T-cell (primary cell): ENCODE results near the gene FAM234A. TPM values are rescaled to one million over a fixed set of nuclear protein-coding genes. Genes with fewer than 3 reads are reported as not detected.

Source experiments
- ATAC-seq, 4 experiments: fragments of 200-7000 bp in 3 of 4; fragments of 150-1000 bp in 1 of 4; cut with Tn5 transposase; replicated peaks in 1 of 4; 1 replicate in 3 of 4; 2 replicates in 1 of 4; pipeline ENCODE4 v1.10.0; 2021; ENCODE audit warnings: moderate library complexity in 3 of 4, mild to moderate bottlenecking in 2 of 4, moderate number of reproducible peaks in 1 of 4
- CTCF ChIA-PET, 2 donors: fragments of 300-600 bp; sonication (Branson Sonifier 250); formaldehyde crosslinking; loops; one replicate each; lab custom pipeline; 2022; ENCODE audit warnings: antibody characterized with exemption in 2 of 2; lab: Charles Lee
- POLR2A ChIA-PET, 2 donors: fragments of 300-600 bp; sonication (Branson Sonifier 250); formaldehyde crosslinking; loops; one replicate each; lab custom pipeline; 2022; ENCODE audit warnings: antibody characterized with exemption in 2 of 2; lab: Charles Lee
- DNase-seq, 35 experiments: peaks; one replicate each; pipeline versions ENCODE4 v3.0.0 to v3.0.0-alpha.2; 2013 to 2023
- H3K27ac ChIP-seq: one replicate; pipeline ENCODE4 v1.5.1; 2013; ENCODE audit warnings: low read length
- H3K27me3 ChIP-seq, 2 experiments: replicated peaks in 1 of 2; 1 replicate in 1 of 2; 2 replicates in 1 of 2; pipeline versions ENCODE4 v1.6.1 to v1.7.0; 2013; ENCODE audit warnings: low read length in 1 of 2, mixed read lengths in 1 of 2; ENCODE audit not compliant: control insufficient read depth in 2 of 2, insufficient read depth in 2 of 2; ENCODE audit errors: extremely low read depth in 1 of 2
- H3K36me3 ChIP-seq, 2 donors: 1 replicate in 1 of 2; 2 replicates in 1 of 2; pipeline versions ENCODE4 v1.6.1 to v1.7.0; 2013; ENCODE audit warnings: low read length in 1 of 2; ENCODE audit not compliant: control insufficient read depth in 2 of 2, insufficient read depth in 1 of 2; ENCODE audit errors: extremely low read depth in 1 of 2
- H3K4me1 ChIP-seq, 2 experiments: 1 replicate in 1 of 2; 2 replicates in 1 of 2; pipeline versions ENCODE4 v1.6.1 to v1.7.0; 2013; ENCODE audit warnings: low read length in 2 of 2, mixed read lengths in 1 of 2; ENCODE audit not compliant: insufficient read depth in 2 of 2, control insufficient read depth in 1 of 2; ENCODE audit errors: extremely low read depth in 1 of 2
- H3K4me3 ChIP-seq, 2 donors: 1 replicate in 1 of 2; 2 replicates in 1 of 2; pipeline versions ENCODE4 v1.5.1 to v1.7.0; 2013; ENCODE audit warnings: mild to moderate bottlenecking in 2 of 2, low read length in 1 of 2, moderate library complexity in 1 of 2; ENCODE audit not compliant: control insufficient read depth in 1 of 2; ENCODE audit errors: extremely low read depth in 1 of 2
- H3K9me3 ChIP-seq: 2 replicates; pipeline ENCODE4 v1.7.0; 2013
- H3K27ac Mint-ChIP-seq, 2 donors: one replicate each; pipeline ENCODE4 v1.8.0; 2020 to 2021; ENCODE audit warnings: mild to moderate bottlenecking in 2 of 2, mixed read lengths in 2 of 2
- H3K27me3 Mint-ChIP-seq, 2 donors: one replicate each; pipeline ENCODE4 v1.8.0; 2021 to 2022; ENCODE audit warnings: mixed read lengths in 2 of 2
- H3K36me3 Mint-ChIP-seq: one replicate; pipeline ENCODE4 v1.8.0; 2021; ENCODE audit warnings: mixed read lengths
- H3K4me1 Mint-ChIP-seq, 3 donors: one replicate each; pipeline ENCODE4 v1.8.0; 2020 to 2022; ENCODE audit warnings: mixed read lengths in 3 of 3, mild to moderate bottlenecking in 1 of 3
- H3K4me3 Mint-ChIP-seq, 3 donors: one replicate each; pipeline ENCODE4 v1.8.0; 2020 to 2022; ENCODE audit warnings: mild to moderate bottlenecking in 3 of 3, mixed read lengths in 3 of 3, moderate library complexity in 3 of 3
- H3K9me3 Mint-ChIP-seq, 3 donors: one replicate each; pipeline ENCODE4 v1.8.0; 2020 to 2022; ENCODE audit warnings: mixed read lengths in 3 of 3
- WGBS: methylation state at CpG from one replicate; pipeline ENCODE4 v1.1.5; 2013; ENCODE audit warnings: missing lambda C conversion rate; ENCODE audit not compliant: insufficient coverage; 5-methylcytosine and 5-hydroxymethylcytosine counted together
- total RNA-seq, 35 experiments: library from RNA in 6 of 35; stranded (reverse) in 6 of 35; fragments of 120-200 nt in 1 of 35; gene quantifications; one replicate each; pipeline versions ENCODE4 v1.2.1 to v1.2.4 and lab custom pipeline; 2013 to 2026

Gene FAM234A
- total RNA-seq, 5 donors from 2014 or later (not counting 1 experiment from before 2014, with no cell fraction given) = 31.6 to 38.2 (median 36.1) TPM

DNA sequence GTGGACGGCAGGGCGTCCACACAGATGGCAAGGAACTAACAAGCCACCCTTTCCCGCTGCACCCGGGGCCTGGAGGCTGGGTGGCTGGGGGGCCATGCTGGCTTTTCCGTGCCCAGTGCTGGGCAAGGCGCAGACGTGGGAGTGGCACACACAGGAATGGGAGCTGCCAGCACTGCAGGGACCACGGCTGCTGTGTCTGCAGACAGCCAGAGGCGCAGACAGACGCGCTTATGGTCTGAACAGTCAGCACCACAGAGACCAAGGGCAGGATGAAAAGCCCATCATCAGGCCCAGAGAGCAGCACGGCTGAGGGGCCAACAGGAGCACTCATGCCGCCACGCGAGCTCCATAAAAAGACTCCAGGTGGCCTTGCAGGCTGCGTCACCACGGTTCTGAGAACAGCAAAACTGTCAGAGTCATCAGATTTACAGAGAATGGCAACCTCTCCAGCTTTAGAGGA, 72.3 kb downstream of the FAM234A start:
- Mint-ChIP-seq H3K27ac (no peak overlapping the region), H3K9me3 (no peaks in the 10 kb centered on the region), H3K36me3 (peaks cover 10% of the 10 kb centered on the region), H3K4me1 (peaks cover 15 to 18% (median 16%) of the 10 kb centered on the region in 3 donors), H3K27me3 (no peaks in the 10 kb centered on the region), H3K4me3 (no peak overlapping the region)
- Histone ChIP-seq H3K4me1 (peaks cover 4 to 36% of the 10 kb centered on the region in 2 experiments), H3K36me3 (peaks cover 25 to 56% of the 10 kb centered on the region in 2 donors), H3K9me3 (no peaks in the 10 kb centered on the region), H3K27ac (no peak overlapping the region), H3K4me3 (no peak overlapping the region), H3K27me3 (no peaks in the 10 kb centered on the region)
- no peak for DNase-seq
- ChIA-PET CTCF (no interaction called here), POLR2A (no interaction called here)
- WGBS = 96% methylated on average over 16 of the region's 17 CpGs
- no peak for ATAC-seq

GRCh38 chr16:307691-308312, 73.2 kb downstream of the FAM234A start:
- no peak overlapping the region for H3K27ac ChIP-seq
- ChIA-PET CTCF (no interaction called here), POLR2A (no interaction called here)
- H3K36me3 ChIP-seq = peaks cover 21 to 53% of the 10 kb centered on the region in 2 donors
- Mint-ChIP-seq H3K36me3 (peaks cover 14% of the 10 kb centered on the region), H3K4me1 (peaks cover 16 to 18% (median 17%) of the 10 kb centered on the region in 3 donors), H3K27ac (no peak overlapping the region), H3K27me3 (no peaks in the 10 kb centered on the region), H3K4me3 (no peak overlapping the region), H3K9me3 (no peaks in the 10 kb centered on the region)
- 77% methylated on average over 20 of the region's 21 CpGs for WGBS
- H3K9me3 ChIP-seq = no peaks in the 10 kb centered on the region
- peak in 1 of 35 experiments; percentile 31 for DNase-seq
- H3K4me3 ChIP-seq = no peak overlapping the region
- no peaks in the 10 kb centered on the region for H3K27me3 ChIP-seq
- H3K4me1 ChIP-seq = peaks cover 4 to 36% of the 10 kb centered on the region in 2 experiments
- ATAC-seq = peak in 1 of 4 experiments; percentile 7

- CTCF ChIA-PET = no interaction called here
- Histone ChIP-seq H3K27me3 (no peaks in the 10 kb centered on the region), H3K9me3 (no peaks in the 10 kb centered on the region), H3K27ac (no peak overlapping the region), H3K4me1 (peaks cover 4 to 36% of the 10 kb centered on the region in 2 experiments), H3K4me3 (no peak overlapping the region), H3K36me3 (peaks cover 26 to 60% of the 10 kb centered on the region in 2 donors)
- Mint-ChIP-seq H3K36me3 (peaks cover 24% of the 10 kb centered on the region), H3K4me1 (peaks cover 17 to 20% (median 18%) of the 10 kb centered on the region in 3 donors), H3K9me3 (no peaks in the 10 kb centered on the region), H3K4me3 (no peak overlapping the region), H3K27me3 (no peaks in the 10 kb centered on the region), H3K27ac (peak overlapping the region; percentile 54 to 67)
- 91% methylated on average over 5 of the region's 7 CpGs for WGBS
- peak in 8 of 35 experiments; percentile 11 to 53 (median 27) for DNase-seq
- ATAC-seq = peak; percentile 60 to 85 (median 76)
- POLR2A ChIA-PET = no interaction called here
Observed at GRCh38 chr16:309476-309875, 74.9 kb downstream of the FAM234A start.

GRCh38 chr16:311725-312124, 77.1 kb downstream of the FAM234A start:
- WGBS = 98% methylated on average over 10 of the region's 15 CpGs
- Mint-ChIP-seq H3K27ac (no peak overlapping the region), H3K4me3 (no peak overlapping the region), H3K27me3 (no peaks in the 10 kb centered on the region), H3K36me3 (peaks cover 26% of the 10 kb centered on the region), H3K4me1 (peaks cover 21 to 27% (median 26%) of the 10 kb centered on the region in 3 donors), H3K9me3 (no peaks in the 10 kb centered on the region)
- Histone ChIP-seq H3K36me3 (peaks cover 21 to 51% of the 10 kb centered on the region in 2 donors), H3K27ac (no peak overlapping the region), H3K9me3 (no peaks in the 10 kb centered on the region), H3K27me3 (no peaks in the 10 kb centered on the region), H3K4me1 (peaks cover 4 to 35% of the 10 kb centered on the region in 2 experiments), H3K4me3 (no peak overlapping the region)
- ATAC-seq = no peak
- ChIA-PET POLR2A (no interaction called here), CTCF (no interaction called here)
- no peak for DNase-seq

DNA sequence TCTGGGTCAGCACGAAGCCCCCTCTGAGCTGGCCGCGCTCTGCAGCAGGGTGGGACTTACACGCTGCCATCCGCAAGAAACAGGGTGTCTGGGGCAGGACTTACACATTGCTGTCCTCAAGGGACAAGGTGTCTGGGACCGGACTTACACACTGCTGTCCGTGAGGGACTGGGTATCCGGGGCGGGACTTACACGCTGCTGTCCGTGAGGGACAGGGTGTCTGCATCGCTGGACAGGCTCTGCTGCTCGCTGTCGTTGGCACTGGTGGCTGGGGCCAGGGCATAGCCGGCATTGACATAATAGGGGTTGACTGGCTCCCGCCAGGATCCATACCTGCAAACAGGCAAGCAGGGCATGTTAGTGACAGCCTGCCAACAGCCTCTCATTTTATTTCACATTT, 79.7 kb downstream of the FAM234A start:
- no peak for ATAC-seq
- Histone ChIP-seq H3K9me3 (no peaks in the 10 kb centered on the region), H3K27me3 (no peaks in the 10 kb centered on the region), H3K27ac (no peak overlapping the region), H3K36me3 (peaks cover 12 to 53% of the 10 kb centered on the region in 2 donors), H3K4me3 (no peak overlapping the region), H3K4me1 (peaks cover 3 to 35% of the 10 kb centered on the region in 2 experiments)
- Mint-ChIP-seq H3K4me1 (peaks cover 33 to 41% (median 34%) of the 10 kb centered on the region in 3 donors), H3K27ac (no peak overlapping the region), H3K9me3 (no peaks in the 10 kb centered on the region), H3K4me3 (no peak overlapping the region), H3K27me3 (no peaks in the 10 kb centered on the region), H3K36me3 (peaks cover 29% of the 10 kb centered on the region)
- DNase-seq = no peak
- ChIA-PET CTCF (no interaction called here), POLR2A (no interaction called here)
- 98% methylated on average over 15 of the region's 16 CpGs for WGBS

DNA sequence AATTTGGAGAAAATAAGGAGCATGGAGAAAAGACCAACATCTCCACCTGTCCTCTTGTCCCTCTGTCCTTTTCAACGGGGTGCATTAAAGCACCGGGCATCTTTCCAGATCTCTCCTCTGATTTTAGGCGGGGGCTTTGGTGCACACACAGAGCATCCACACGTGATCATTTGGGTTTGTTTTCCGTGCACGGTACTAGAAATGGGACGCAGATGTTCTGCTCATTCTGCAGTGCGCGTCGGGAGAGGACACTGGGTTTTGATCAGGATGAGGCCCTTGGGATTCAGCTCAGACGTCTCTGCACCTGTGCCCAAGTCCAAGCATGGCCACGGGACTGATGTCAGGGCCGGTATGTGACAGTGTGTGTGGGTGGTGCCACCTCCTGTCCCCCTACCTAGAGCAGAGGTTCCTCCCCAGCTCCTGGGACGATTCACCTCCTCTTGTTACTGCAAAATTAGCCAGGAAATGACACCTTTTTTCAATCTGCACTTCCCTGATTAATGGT, 80.2 kb downstream of the FAM234A start:
- peaks cover 8 to 35% of the 10 kb centered on the region in 2 experiments for H3K4me1 ChIP-seq
- Mint-ChIP-seq H3K9me3 (no peaks in the 10 kb centered on the region), H3K4me1 (peaks cover 33 to 41% (median 34%) of the 10 kb centered on the region in 3 donors), H3K4me3 (no peak overlapping the region), H3K27ac (no peak overlapping the region), H3K36me3 (peaks cover 31% of the 10 kb centered on the region), H3K27me3 (no peaks in the 10 kb centered on the region)
- POLR2A ChIA-PET = no interaction called here
- 97% methylated on average over 10 of the region's 14 CpGs for whole genome bisulfite sequencing
- H3K27me3 ChIP-seq = no peaks in the 10 kb centered on the region
- no peak overlapping the region for H3K27ac ChIP-seq
- H3K4me3 ChIP-seq = no peak overlapping the region
- CTCF ChIA-PET = no interaction called here
- DNase-seq (no peak), ATAC-seq (no peak)
- peaks cover 12 to 53% of the 10 kb centered on the region in 2 donors for H3K36me3 ChIP-seq
- H3K9me3 ChIP-seq = no peaks in the 10 kb centered on the region
